GM12891 (cell line): ENCODE data around the gene SLC25A21.

Experiments
- DNase-seq: peaks from one replicate; pipeline ENCODE4 v3.0.0; 2011; ENCODE audit warnings: low spot score; ENCODE audit not compliant: insufficient read length
- FAIRE-seq: peaks from 2 replicates; lab custom pipeline; 2011; peaks lifted over from hg19 to GRCh38; lab: Jason Lieb, UNC
- PAX5 ChIP-seq: IDR thresholded peaks from 2 replicates; pipeline ENCODE4 v1.6.1; 2011; ENCODE audit warnings: low read length, moderate library complexity, mild to moderate bottlenecking; ENCODE audit not compliant: insufficient read depth, severe bottlenecking
- POLR2A ChIP-seq: IDR thresholded peaks from 2 replicates; pipeline ENCODE4 v1.6.1; 2011; ENCODE audit warnings: low read depth, low read length, control low read depth
- POLR2AphosphoS5 ChIP-seq: IDR thresholded peaks from 2 replicates; pipeline ENCODE4 v1.6.1; 2011; ENCODE audit warnings: low read depth, low read length, control low read depth
- POU2F2 ChIP-seq: IDR thresholded peaks from 2 replicates; pipeline ENCODE4 v1.6.1; 2011; ENCODE audit warnings: low read depth, mild to moderate bottlenecking, control low read depth, low read length, moderate library complexity
- SPI1 ChIP-seq: IDR thresholded peaks from 2 replicates; pipeline ENCODE4 v1.6.1; 2011; ENCODE audit warnings: low read depth, low read length, control low read depth
- TAF1 ChIP-seq: IDR thresholded peaks from 2 replicates; pipeline ENCODE4 v1.6.1; 2011; ENCODE audit warnings: low read depth, low read length, control low read depth

SLC25A21 gene

GRCh38 chr14:37027188-37027824, 145.1 kb downstream of the SLC25A21 start:
- TF ChIP-seq TAF1 = no peak
- no peak for TF ChIP-seq SPI1
- TF ChIP-seq PAX5 = no peak
- no peak for TF ChIP-seq POLR2A
- no peak for DNase-seq
- FAIRE-seq = no peak

GRCh38 chr14:37023875-37024565, 148.4 kb downstream of the SLC25A21 start:
- DNase-seq = no peak
- TF ChIP-seq TAF1 (no peak), POLR2A (no peak), POLR2AphosphoS5 (no peak), POU2F2 (no peak), PAX5 (no peak), SPI1 (no peak)
- no peak for FAIRE-seq

GRCh38 chr14:37021390-37021789, 151.0 kb downstream of the SLC25A21 start:
- FAIRE-seq (no peak), DNase-seq (no peak)
- TF ChIP-seq PAX5 (no peak), POLR2AphosphoS5 (no peak), SPI1 (no peak), POLR2A (no peak), TAF1 (no peak), POU2F2 (no peak)

- FAIRE-seq = no peak
- TF ChIP-seq SPI1 (0 out of 2 replicates have a peak, but pooled peaks have one; percentile 12), POLR2AphosphoS5 (no peak)
- DNase-seq = no peak
These were observed 152.9 kb downstream of the SLC25A21 start for GRCh38 chr14:37019488-37019887.

GRCh38 chr14:37018571-37019240, 153.7 kb downstream of the SLC25A21 start:
- DNase-seq = no peak
- FAIRE-seq = no peak
- no peak for TF ChIP-seq PAX5
- no peak for TF ChIP-seq POLR2A
- TF ChIP-seq TAF1 = no peak

- DNase-seq (no peak), FAIRE-seq (no peak)
- TF ChIP-seq SPI1 (no peak), POLR2A (no peak), POU2F2 (no peak), PAX5 (no peak), POLR2AphosphoS5 (no peak), TAF1 (no peak)
These were observed 159.3 kb downstream of the SLC25A21 start for GRCh38 chr14:37013078-37013477.

GRCh38 chr14:36998686-36999085, 173.7 kb downstream of the SLC25A21 start:
- FAIRE-seq = no peak
- TF ChIP-seq SPI1 (no peak), PAX5 (no peak), POLR2A (no peak), TAF1 (no peak), POU2F2 (no peak), POLR2AphosphoS5 (no peak)

GRCh38 chr14:36997843-36998242, 174.6 kb downstream of the SLC25A21 start:
- DNase-seq (no peak), FAIRE-seq (no peak)
- TF ChIP-seq SPI1 (no peak), POU2F2 (no peak), POLR2A (no peak), POLR2AphosphoS5 (no peak), PAX5 (no peak), TAF1 (no peak)

More at GRCh38 chr14:36998686-36999085, 173.7 kb downstream of the SLC25A21 start:
- DNase-seq = no peak

- no peak for TF ChIP-seq POLR2A
- no peak for TF ChIP-seq POLR2AphosphoS5
- TF ChIP-seq POU2F2 = no peak
- TF ChIP-seq SPI1 = no peak
- TF ChIP-seq TAF1 = no peak
- no peak for TF ChIP-seq PAX5
- FAIRE-seq (no peak), DNase-seq (no peak)
These were observed 175.4 kb downstream of the SLC25A21 start for GRCh38 chr14:36996857-36997590.
